Adrenal gland (tissue), 12 donors: Measurements from ENCODE around the gene TCF4. TPM values are rescaled to one million over a fixed set of nuclear protein-coding genes. Genes with fewer than 3 reads are reported as not detected.

Experiments
- DNase-seq, 7 donors: peaks; one replicate each; pipeline ENCODE4 v3.0.0-alpha.2; 2019 to 2020
- H3K27ac ChIP-seq, 5 donors: fragments of 200-600 bp; sonication (generic) in 4 of 5; 1 replicate in 3 of 5; 2 replicates in 2 of 5; pipeline versions ENCODE4 v1.5.1 to v1.8.0; 2016 to 2020; ENCODE audit warnings: mild to moderate bottlenecking in 1 of 5
- H3K27me3 ChIP-seq: fragments of 200-600 bp; 2 replicates; pipeline ENCODE4 v1.8.0; 2021
- H3K36me3 ChIP-seq, 2 donors: fragments of 200-600 bp; replicated peaks in 1 of 2; 1 replicate in 1 of 2; 2 replicates in 1 of 2; pipeline versions ENCODE4 v1.5.1 to v1.8.0; 2018 to 2022
- H3K4me1 ChIP-seq, 2 donors: fragments of 200-600 bp; replicated peaks in 1 of 2; 1 replicate in 1 of 2; 2 replicates in 1 of 2; pipeline versions ENCODE4 v1.5.1 to v1.8.0; 2018 to 2021
- H3K4me3 ChIP-seq, 4 donors: fragments of 200-600 bp; sonication (generic) in 3 of 4; one replicate each; pipeline ENCODE4 v1.5.1; 2016 to 2018
- H3K9me3 ChIP-seq, 3 donors: fragments of 200-600 bp; sonication (generic) in 1 of 3; replicated peaks in 1 of 3; 1 replicate in 2 of 3; 2 replicates in 1 of 3; pipeline versions ENCODE4 v1.5.1 to v1.8.0; 2016 to 2021
- POLR2A ChIP-seq, 2 donors: fragments of 450-650 bp; IDR thresholded peaks; one replicate each; pipeline ENCODE4 v1.6.1; 2017; ENCODE audit warnings: antibody characterized with exemption in 2 of 2, mild to moderate bottlenecking in 2 of 2, moderate library complexity in 1 of 2
- WGBS, 4 donors: extraction: QIAGEN DNeasy Blood & Tissue Kit in 2 of 4; methylation state at CpG; one replicate each; pipeline versions ENCODE4 v1.1.5 to v1.1.7; 2013 to 2017; 5-methylcytosine and 5-hydroxymethylcytosine counted together
- intact Hi-C, 2 donors: fragments of 100-400 bp; cut with DNase I; formaldehyde crosslinking; loops; one replicate each; pipeline versions ENCODE4 v1.14.1 to v1.15.0; 2022 to 2023
- polyA plus RNA-seq, 3 donors: library from polyadenylated mRNA; stranded (reverse); fragments of 200-250 nt in 2 of 3; fragments of 350-450 nt in 1 of 3; fragmentation: Illumina TruSeq in 1 of 3; extraction: RNeasy Lipid Tissue Mini Kit (QIAGEN cat#74804) in 1 of 3; gene quantifications; one replicate each; pipeline ENCODE4 v1.2.3, GENCODE V29; 2013 to 2014
- total RNA-seq, 9 donors: library from RNA; depleted of rRNA in 4 of 9; stranded (reverse); fragments of >200 nt in 4 of 9; fragments of 120-200 nt in 1 of 9; fragmentation: NEBNext Ultra II Directional in 1 of 9; extraction: Animal tissue kit (Norgen Biotek cat#: 25700) in 1 of 9; gene quantifications; one replicate each; pipeline versions ENCODE4 v1.1.0 to v1.2.4, GENCODE V29; 2013 to 2023
- TF ChIP-seq, protein P1 (sequence below), 6 experiments: fragments of 450-650 bp in 4 of 6; fragments of 200-600 bp in 2 of 6; sonication (generic) in 1 of 6; IDR thresholded peaks; 1 replicate in 5 of 6; 2 replicates in 1 of 6; pipeline versions ENCODE4 v1.5.1 to v1.8.0; 2016 to 2021; ENCODE audit warnings: antibody characterized with exemption in 6 of 6, mild to moderate bottlenecking in 2 of 6, moderate library complexity in 1 of 6
- donor health status: healthy with polysubstance abuse.
- donor health status: Bipolar disorder and iron deficiency.
- donor health status: DM: yes; HTN: yes; CAD: no.
- donor health status: DM: no; HTN: no; CAD: no.
- donor health status: DM: no; HTN: no; CAD: no.
- donor health status: DM: yes; HTN: yes; CAD: no.

The TCF4 gene
- total and polyA plus RNA-seq, 12 donors: 21.9 to 196 (median 112) TPM

DNA sequence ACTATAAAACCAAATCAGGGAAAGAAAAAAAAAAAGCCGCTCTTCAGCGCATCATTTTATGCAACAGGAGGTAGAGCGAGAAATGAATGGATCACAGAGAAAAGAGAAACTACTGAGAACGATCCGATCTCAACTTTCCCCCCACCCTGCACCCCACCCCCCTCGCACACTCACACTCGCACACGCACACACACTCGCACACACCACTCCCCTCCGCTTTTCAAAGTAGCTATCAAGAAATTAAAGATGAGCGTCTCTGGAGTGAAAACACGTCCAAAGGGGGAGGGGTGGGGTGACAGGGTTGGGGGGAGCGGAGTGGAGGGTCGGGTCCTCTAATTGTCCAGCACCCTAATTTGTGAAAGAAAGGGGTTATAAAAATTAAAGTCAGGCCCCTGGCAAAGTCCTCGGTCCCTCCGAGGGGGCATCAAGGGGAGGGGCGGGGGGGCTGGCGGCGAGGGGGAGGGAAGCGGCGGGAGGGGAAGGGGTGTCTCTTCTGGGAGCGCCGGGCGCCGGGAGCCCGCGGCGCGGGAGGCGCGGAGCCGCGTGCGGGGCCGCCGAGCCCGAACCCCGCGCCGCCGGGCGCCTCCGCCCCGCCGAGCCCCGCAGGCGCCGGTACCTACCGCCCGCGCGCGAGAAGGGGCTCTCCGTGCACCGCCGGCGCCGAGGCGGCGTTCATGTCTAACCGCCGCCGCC, 428 bp downstream of the TCF4 start:
- intact Hi-C loops: loop anchor here in 1 of 2 donors (5.0 to 10.0 kb wide), 2 partner anchors 250 to 353 kb away; no protein-coding TSS in a partner anchor
- DNase-seq: peak; percentile 19 to 59 (median 28)
- H3K27ac ChIP-seq: peak overlapping the region in 4 of 5 donors; percentile 71 to 90 (median 82)
- H3K4me3 ChIP-seq: peak overlapping the region in 3 of 4 donors; percentile 62 to 85 (median 78)
- H3K9me3 ChIP-seq: no peaks in the 10 kb centered on the region
- WGBS, 4 donors: 0 to 2% (median 1%) methylated on average over 11 to 60 of the region's 63 CpGs
- TF ChIP-seq, protein P1, sequence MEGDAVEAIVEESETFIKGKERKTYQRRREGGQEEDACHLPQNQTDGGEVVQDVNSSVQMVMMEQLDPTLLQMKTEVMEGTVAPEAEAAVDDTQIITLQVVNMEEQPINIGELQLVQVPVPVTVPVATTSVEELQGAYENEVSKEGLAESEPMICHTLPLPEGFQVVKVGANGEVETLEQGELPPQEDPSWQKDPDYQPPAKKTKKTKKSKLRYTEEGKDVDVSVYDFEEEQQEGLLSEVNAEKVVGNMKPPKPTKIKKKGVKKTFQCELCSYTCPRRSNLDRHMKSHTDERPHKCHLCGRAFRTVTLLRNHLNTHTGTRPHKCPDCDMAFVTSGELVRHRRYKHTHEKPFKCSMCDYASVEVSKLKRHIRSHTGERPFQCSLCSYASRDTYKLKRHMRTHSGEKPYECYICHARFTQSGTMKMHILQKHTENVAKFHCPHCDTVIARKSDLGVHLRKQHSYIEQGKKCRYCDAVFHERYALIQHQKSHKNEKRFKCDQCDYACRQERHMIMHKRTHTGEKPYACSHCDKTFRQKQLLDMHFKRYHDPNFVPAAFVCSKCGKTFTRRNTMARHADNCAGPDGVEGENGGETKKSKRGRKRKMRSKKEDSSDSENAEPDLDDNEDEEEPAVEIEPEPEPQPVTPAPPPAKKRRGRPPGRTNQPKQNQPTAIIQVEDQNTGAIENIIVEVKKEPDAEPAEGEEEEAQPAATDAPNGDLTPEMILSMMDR (IDR thresholded peaks at IDR 0.05): no peak
- TF ChIP-seq POLR2A (IDR thresholded peaks at IDR 0.05): no peak
- no peaks in the 10 kb centered on the region for H3K27me3 ChIP-seq
- H3K4me1 ChIP-seq: peaks cover 0 to 10% of the 10 kb centered on the region in 2 donors
- H3K36me3 ChIP-seq: no peaks in the 10 kb centered on the region

DNA sequence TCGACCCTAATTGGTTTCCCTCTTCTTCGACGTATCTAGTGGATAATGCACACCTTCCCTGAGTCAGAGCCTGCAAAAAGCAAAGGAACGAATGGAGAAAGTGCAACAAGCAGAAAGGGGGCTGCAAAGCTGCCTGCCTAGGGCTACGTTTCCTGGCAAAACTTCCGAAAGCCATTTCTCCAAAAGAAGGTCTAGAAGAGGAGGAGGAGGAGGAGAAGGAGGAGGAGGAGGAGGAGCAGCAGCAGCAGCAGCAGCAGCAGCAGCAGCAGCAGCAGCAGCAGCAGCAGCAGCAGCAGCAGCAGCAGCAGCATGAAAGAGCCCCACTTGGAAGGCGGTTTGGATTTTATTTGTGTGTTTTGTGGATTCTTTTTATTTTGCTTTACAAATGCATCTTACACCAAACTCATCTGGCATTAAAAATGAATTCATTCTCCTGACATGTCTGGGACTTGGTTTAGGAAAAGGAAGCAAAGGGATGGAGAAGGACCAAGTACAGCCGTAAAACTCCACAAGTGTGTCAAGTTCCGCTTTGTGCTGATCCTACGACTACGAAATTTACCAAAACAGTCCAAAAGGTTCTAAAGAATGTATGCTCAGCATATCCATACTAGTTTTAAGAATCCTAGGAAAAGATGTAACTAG, 2.0 kb downstream of the TCF4 start:
- 22 to 25% (median 22%) methylated on average over 11 of the region's 11 CpGs for WGBS, 4 donors
- H3K27ac ChIP-seq: peak overlapping the region in 1 of 5 donors; percentile 87
- DNase-seq: peak in 1 of 7 donors; percentile 11
- H3K27me3 ChIP-seq: no peaks in the 10 kb centered on the region
- peak overlapping the region in 1 of 4 donors; percentile 85 for H3K4me3 ChIP-seq
- no peaks in the 10 kb centered on the region for H3K36me3 ChIP-seq
- TF ChIP-seq, protein P1 (IDR thresholded peaks at IDR 0.05): no peak
- TF ChIP-seq POLR2A (IDR thresholded peaks at IDR 0.05): no peak
- no peaks in the 10 kb centered on the region for H3K9me3 ChIP-seq
- H3K4me1 ChIP-seq: peaks cover 0 to 10% of the 10 kb centered on the region in 2 donors
- intact Hi-C loops: loop anchor here in 1 of 2 donors (5.0 to 10.0 kb wide), 2 partner anchors 249 to 351 kb away; no protein-coding TSS in a partner anchor

DNA sequence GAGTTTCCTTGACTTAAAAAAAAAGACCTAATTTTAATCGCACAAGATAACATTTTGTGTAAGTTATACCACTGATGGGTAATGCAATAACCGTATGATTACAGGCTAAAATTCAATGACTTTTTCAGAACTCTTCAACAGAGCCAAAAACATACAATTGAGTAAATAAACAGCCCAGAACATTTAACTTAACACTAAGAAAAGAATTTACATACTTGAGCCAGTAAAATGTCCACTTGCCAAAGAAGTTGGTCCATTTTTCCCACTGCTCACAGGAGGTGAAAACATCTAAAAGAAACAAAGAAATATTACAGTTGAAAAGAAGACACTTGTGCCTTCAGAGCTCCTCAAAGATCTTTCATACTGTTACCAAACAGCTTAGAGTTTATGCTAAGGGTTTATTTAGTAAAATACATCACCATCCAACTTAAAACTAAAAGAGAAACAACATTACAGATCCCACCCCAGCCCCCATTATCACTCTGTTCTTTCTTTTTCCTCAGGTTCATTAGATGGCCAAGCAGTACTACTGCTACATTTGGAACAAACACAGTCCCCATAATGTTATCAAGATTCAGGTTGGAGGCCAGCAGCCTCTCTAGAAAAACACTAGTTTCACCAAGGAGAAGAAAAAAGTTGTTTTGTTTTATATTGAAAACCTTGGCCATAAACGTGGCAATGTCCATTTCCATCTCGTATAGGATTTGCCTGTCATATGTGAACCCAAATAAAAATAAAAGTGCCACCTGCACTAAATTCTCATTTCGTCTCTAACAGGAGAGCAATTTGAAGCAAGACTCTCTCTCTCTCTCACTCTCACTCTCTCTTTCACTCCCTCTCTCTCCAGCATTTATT, 2.7 kb downstream of the TCF4 start:
- intact Hi-C loops: loop anchor here in 1 of 2 donors (5.0 to 10.0 kb wide), 2 partner anchors 248 to 350 kb away; no protein-coding TSS in a partner anchor
- Histone ChIP-seq H3K4me3 (peak overlapping the region in 1 of 4 donors; percentile 85), H3K27me3 (no peaks in the 10 kb centered on the region), H3K4me1 (peaks cover 0 to 10% of the 10 kb centered on the region in 2 donors), H3K9me3 (no peaks in the 10 kb centered on the region), H3K27ac (peak overlapping the region in 1 of 5 donors; percentile 1), H3K36me3 (no peaks in the 10 kb centered on the region)
- TF ChIP-seq POLR2A (IDR thresholded peaks at IDR 0.05): no peak
- TF ChIP-seq, protein P1 (IDR thresholded peaks at IDR 0.05): no peak
- 22 to 35% (median 26%) methylated on average over 5 of the region's 5 CpGs for WGBS, 4 donors
- DNase-seq: no peak
